Panc1 (cell line): ENCODE data around the gene PRPF31.

ENCODE experiments used
- POLR2AphosphoS5 ChIP-seq: IDR thresholded peaks from 2 replicates; pipeline ENCODE4 v1.6.1; 2012; ENCODE audit warnings: mild to moderate bottlenecking, low read depth, low read length, moderate library complexity
- REST ChIP-seq, 2 experiments: IDR thresholded peaks; 2 replicates each; pipeline ENCODE4 v1.6.1; 2011 to 2012; ENCODE audit warnings: low read depth in 2 of 2, control low read depth in 1 of 2, low read length in 1 of 2, mild to moderate bottlenecking in 1 of 2, moderate library complexity in 1 of 2; ENCODE audit not compliant: insufficient read depth in 1 of 2
- SIN3A ChIP-seq: IDR thresholded peaks from 2 replicates; pipeline ENCODE4 v1.6.1; 2012; ENCODE audit warnings: low read depth, mild to moderate bottlenecking, low read length, moderate library complexity, borderline replicate concordance; ENCODE audit not compliant: insufficient read depth
- TCF7L2 ChIP-seq: IDR thresholded peaks from 2 replicates; pipeline ENCODE4 v1.6.1; 2011; ENCODE audit warnings: mild to moderate bottlenecking, low read depth, low read length, inconsistent platforms
- TF ChIP-seq, protein P1 (sequence below): fragments of 450-650 bp; IDR thresholded peaks from 2 replicates; pipeline ENCODE4 v1.5.1; 2017; ENCODE audit warnings: mild to moderate bottlenecking

DNA sequence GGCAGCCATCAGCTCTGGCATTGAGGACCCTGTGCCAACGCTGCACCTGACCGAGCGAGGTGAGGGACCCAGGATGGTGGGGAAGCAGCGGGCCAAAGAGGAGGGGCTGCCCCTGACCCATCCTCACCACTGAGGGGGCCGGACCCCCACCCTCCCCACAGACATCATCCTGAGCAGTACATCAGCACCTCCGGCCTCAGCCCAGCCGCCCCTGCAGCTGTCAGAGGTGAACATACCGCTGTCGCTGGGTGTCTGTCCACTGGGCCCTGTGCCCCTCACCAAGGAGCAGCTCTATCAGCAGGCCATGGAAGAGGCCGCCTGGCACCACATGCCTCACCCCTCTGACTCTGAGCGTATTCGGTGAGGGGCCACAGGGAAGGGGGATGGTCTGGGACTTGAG is 36.7 kb downstream of the PRPF31 start:
- TF ChIP-seq, protein P1, sequence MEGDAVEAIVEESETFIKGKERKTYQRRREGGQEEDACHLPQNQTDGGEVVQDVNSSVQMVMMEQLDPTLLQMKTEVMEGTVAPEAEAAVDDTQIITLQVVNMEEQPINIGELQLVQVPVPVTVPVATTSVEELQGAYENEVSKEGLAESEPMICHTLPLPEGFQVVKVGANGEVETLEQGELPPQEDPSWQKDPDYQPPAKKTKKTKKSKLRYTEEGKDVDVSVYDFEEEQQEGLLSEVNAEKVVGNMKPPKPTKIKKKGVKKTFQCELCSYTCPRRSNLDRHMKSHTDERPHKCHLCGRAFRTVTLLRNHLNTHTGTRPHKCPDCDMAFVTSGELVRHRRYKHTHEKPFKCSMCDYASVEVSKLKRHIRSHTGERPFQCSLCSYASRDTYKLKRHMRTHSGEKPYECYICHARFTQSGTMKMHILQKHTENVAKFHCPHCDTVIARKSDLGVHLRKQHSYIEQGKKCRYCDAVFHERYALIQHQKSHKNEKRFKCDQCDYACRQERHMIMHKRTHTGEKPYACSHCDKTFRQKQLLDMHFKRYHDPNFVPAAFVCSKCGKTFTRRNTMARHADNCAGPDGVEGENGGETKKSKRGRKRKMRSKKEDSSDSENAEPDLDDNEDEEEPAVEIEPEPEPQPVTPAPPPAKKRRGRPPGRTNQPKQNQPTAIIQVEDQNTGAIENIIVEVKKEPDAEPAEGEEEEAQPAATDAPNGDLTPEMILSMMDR, result no peak
- TF ChIP-seq SIN3A (no peak), REST (IDR thresholded peaks at IDR 0.05; ENCODE audit: insufficient read depth in 1 of 2, low read depth in 2 of 2, low read length in 1 of 2) (no peak), TCF7L2 (no peak), POLR2AphosphoS5 (no peak)
